Naive B cell (primary cell): ENCODE data around the gene SHF. TPM values are rescaled to one million over a fixed set of nuclear protein-coding genes. Genes with fewer than 3 reads are reported as not detected.

Experiments
- ATAC-seq, 2 donors: fragments of 150-1000 bp; cut with Tn5 transposase; 2 replicates each; pipeline ENCODE4 v1.10.0; 2021; ENCODE audit warnings: low read depth in 2 of 2, mild to moderate bottlenecking in 2 of 2, moderate library complexity in 2 of 2
- DNase-seq: peaks from one replicate; pipeline ENCODE4 v3.0.0; 2022
- H3K27ac Mint-ChIP-seq, 6 donors: one replicate each; pipeline ENCODE4 v1.8.0; 2020 to 2022; ENCODE audit warnings: mild to moderate bottlenecking in 6 of 6, mixed read lengths in 6 of 6, moderate library complexity in 5 of 6, inconsistent platforms in 2 of 6
- H3K27me3 Mint-ChIP-seq, 3 donors: one replicate each; pipeline ENCODE4 v1.8.0; 2021 to 2022; ENCODE audit warnings: mixed read lengths in 3 of 3, mild to moderate bottlenecking in 1 of 3
- H3K36me3 Mint-ChIP-seq, 2 donors: one replicate each; pipeline ENCODE4 v1.8.0; 2020 to 2022; ENCODE audit warnings: mixed read lengths in 2 of 2, inconsistent platforms in 1 of 2, mild to moderate bottlenecking in 1 of 2
- H3K4me1 Mint-ChIP-seq, 3 donors: one replicate each; pipeline ENCODE4 v1.8.0; 2020 to 2022; ENCODE audit warnings: mixed read lengths in 3 of 3, inconsistent platforms in 1 of 3, mild to moderate bottlenecking in 1 of 3, moderate library complexity in 1 of 3
- H3K4me3 Mint-ChIP-seq, 8 donors: one replicate each; pipeline ENCODE4 v1.8.0; 2020 to 2022; ENCODE audit warnings: mild to moderate bottlenecking in 8 of 8, mixed read lengths in 8 of 8, moderate library complexity in 8 of 8, inconsistent platforms in 2 of 8
- H3K9me3 Mint-ChIP-seq, 7 donors: one replicate each; pipeline ENCODE4 v1.8.0; 2020 to 2022; ENCODE audit warnings: mixed read lengths in 7 of 7, mild to moderate bottlenecking in 5 of 7, inconsistent platforms in 2 of 7, moderate library complexity in 1 of 7
- polyA plus RNA-seq, 6 donors: library from polyadenylated mRNA; unstranded; fragments of 300-500 nt; fragmentation: Illumina TruSeq; gene quantifications; one replicate each; pipeline ENCODE4 v1.2.3, GENCODE V29; 2021; ENCODE audit warnings: low read depth in 6 of 6

SHF gene
- polyA plus RNA-seq, 6 donors from 2014 or later, result 0.77 to 3.2 (median 1.8) TPM

DNA sequence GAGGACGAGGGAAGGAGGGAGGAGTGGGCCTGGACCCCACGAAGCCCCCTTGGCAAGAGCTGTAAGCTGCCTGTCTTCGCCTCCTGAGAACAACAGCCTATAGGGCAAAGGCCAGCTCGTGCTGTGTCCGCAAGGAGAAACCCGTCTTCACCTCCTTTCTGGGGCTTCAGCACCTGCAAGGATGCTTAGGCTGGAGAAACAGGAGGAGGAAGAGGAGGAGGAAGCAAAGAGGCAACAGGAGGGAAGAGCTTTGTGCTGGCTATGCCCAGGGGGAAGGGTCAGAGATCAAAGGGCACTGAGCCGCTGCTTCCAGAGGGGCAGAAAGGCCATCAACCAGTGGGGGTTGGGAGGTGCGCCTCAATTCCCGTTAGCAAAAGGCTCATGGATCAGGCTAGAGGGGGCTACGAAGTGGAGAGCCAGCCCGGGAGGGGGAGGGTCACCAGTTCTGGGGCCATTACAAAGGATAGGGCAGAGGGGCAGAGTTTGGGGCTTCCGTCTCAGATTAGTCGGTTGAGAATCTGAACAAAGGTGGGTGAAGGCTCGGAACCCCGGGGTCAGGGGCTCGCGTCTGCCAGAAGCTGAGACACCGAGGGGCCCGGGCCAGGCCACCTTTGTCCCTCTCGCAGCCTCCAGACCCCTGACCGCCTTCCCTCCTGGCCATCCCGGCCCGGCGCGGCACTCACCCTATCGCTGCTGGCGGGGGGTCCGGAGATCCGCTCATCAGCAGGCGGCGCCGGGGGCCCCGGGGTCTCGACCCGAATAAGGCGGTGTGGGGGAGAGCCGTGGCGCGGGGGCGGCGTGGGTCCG is 792 bp downstream of the SHF start:
- no peak for DNase-seq

DNA sequence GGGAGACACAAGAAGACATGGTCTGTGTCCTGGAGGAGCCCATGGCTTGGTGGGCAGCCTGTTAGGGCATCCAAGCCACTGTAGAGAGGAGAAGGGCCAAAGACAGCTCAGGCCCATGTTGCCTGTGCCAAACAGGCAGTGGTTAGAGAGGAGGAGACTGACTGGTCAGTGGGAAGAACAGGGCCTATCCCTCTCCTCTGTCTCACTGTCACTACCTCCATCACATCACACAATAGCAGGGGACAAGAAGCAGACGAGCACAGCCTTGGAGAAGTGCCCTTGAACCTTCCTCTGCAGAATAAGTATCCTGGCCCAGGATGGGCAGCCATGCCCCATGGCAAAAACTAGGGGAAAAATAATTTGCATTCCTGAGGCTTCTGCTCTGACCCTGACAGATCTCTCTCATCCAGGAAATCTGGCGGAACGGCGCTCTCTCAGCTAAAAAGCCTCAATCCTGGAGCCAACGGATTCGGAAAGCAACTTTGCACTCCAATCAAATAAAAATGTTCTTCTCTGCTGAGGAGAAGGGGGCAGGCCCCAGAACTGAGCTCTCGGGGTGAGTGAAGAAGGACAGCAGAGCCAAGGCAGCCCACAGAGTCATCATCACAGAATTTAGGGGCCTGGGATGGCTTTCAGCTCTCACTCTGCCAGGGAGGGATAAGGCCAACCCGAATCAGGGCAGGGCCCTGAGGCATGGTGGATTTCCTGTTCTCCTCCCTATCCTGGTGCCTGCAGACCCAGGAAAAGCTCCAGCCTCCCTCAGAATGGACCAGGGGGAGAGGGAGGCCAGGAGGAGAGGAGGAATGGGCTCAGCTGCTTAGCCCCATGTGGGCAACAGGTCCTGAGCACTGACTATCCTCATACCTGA is 1.6 kb downstream of the SHF start:
- Mint-ChIP-seq H3K9me3 (no peaks in the 10 kb centered on the region), H3K27me3 (peaks cover 0 to 7% (median 0%) of the 10 kb centered on the region in 3 donors), H3K4me3 (peak overlapping the region; percentile 84 to 91 (median 89)), H3K27ac (peak overlapping the region; percentile 6 to 92 (median 50)), H3K36me3 (no peaks in the 10 kb centered on the region), H3K4me1 (peaks cover 20 to 26% (median 23%) of the 10 kb centered on the region in 3 donors)
- ATAC-seq (no peak), DNase-seq (no peak)

More for the DNA sequence above, 792 bp downstream of the SHF start:
- no peaks in the 10 kb centered on the region for H3K36me3 Mint-ChIP-seq
- no peaks in the 10 kb centered on the region for H3K9me3 Mint-ChIP-seq
- H3K27me3 Mint-ChIP-seq, result peaks cover 0 to 7% (median 0%) of the 10 kb centered on the region in 3 donors
- peak; percentile 1 for ATAC-seq
- peak overlapping the region; percentile 65 to 97 (median 90) for H3K27ac Mint-ChIP-seq
- H3K4me3 Mint-ChIP-seq, result peak overlapping the region; percentile 84 to 91 (median 89)
- H3K4me1 Mint-ChIP-seq, result peaks cover 18 to 21% (median 20%) of the 10 kb centered on the region in 3 donors

DNA sequence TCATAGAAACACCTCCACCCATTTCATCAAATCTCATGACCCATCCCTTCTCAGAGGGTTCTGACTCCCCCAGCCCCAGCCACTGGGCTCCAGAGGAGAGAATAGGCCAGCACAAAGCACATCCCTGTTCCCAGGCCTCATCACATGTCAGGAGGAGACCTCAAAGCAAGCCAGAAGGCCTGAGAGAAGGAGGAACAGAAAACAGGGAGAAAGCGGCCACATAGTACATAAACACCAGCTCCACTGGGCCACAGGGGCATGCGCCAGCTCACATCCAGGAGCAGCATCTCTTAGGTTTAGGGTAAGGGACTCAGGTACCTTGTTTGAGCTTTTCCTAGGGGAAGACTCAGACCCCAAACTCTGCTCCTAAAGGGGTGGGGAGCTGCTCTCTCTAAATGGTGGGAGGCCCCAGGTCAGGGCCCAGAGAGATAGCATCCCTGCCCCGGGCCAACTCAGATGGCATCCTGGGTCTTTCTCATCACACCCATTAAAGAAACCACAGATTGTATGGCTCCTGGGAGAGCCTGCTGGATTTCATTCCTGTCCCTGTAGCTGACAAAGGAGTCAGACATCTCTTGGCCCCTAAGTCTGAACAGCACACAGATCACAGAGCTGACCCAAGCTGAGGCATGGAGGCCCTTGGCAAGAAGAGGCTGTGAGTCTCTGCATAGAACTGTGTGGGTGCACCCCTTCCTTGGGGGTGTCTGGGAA is 2.5 kb downstream of the SHF start:
- H3K27ac Mint-ChIP-seq, result peak overlapping the region in 3 of 6 donors; percentile 26 to 92 (median 81)
- DNase-seq (no peak), ATAC-seq (no peak)
- no peaks in the 10 kb centered on the region for H3K9me3 Mint-ChIP-seq
- no peaks in the 10 kb centered on the region for H3K36me3 Mint-ChIP-seq
- H3K27me3 Mint-ChIP-seq, result peaks cover 0 to 5% (median 0%) of the 10 kb centered on the region in 3 donors
- H3K4me3 Mint-ChIP-seq, result peak overlapping the region in 4 of 8 donors; percentile 74 to 89 (median 86)
- peaks cover 20 to 26% (median 23%) of the 10 kb centered on the region in 3 donors for H3K4me1 Mint-ChIP-seq

DNA sequence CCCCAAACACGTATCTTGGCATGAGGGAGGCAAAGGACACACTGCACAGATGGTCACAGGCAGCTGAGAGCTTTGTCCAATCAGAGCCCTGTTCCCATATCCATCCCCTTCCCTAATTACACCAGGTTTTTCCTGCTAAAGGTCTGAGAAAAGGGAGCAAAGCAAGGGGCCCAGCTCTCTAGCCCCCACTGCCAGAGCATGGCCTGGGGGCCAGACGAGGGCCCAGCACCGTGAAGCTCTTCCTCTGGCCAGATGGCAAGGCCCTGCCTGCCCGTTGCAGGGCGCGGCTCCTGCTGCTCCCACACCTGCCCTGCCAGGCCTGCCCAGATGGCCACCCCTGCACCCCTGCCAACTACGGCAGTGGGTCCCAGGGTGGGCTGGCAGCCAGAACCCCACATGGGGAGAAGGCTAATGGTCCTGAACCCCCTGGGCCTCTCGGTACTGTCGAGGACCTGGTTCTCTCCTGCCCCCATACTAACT is 3.2 kb downstream of the SHF start:
- Mint-ChIP-seq H3K4me3 (peak overlapping the region in 1 of 8 donors; percentile 89), H3K36me3 (no peaks in the 10 kb centered on the region), H3K27me3 (peaks cover 0 to 7% (median 0%) of the 10 kb centered on the region in 3 donors), H3K4me1 (peaks cover 20 to 31% (median 20%) of the 10 kb centered on the region in 3 donors), H3K9me3 (no peaks in the 10 kb centered on the region), H3K27ac (no peak overlapping the region)
- ATAC-seq (no peak), DNase-seq (no peak)

DNA sequence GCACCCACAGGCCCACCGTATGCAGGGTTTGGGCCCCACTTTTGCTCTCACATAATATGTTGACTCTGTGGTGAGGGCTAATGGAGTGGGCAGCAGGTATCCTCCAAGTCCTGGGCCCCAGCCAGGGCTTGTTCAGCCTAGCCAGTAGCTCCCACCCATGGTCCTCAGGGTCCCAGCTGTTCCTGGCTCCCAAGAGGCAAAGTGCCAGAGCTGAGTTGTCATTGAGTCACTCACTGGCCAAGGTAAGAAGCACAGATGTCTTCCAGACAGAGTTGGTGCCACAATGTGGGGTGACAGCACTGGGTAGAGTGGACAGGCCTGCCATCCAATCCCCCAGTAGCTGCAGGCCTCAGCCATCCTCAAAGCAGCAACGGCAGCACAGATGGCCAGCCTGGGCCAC is 4.3 kb downstream of the SHF start:
- Mint-ChIP-seq H3K9me3 (no peaks in the 10 kb centered on the region), H3K27ac (peak overlapping the region in 1 of 6 donors; percentile 35), H3K4me1 (peaks cover 14 to 29% (median 18%) of the 10 kb centered on the region in 3 donors), H3K27me3 (peaks cover 0 to 7% (median 0%) of the 10 kb centered on the region in 3 donors), H3K36me3 (no peaks in the 10 kb centered on the region), H3K4me3 (no peak overlapping the region)
- ATAC-seq (no peak), DNase-seq (no peak)

DNA sequence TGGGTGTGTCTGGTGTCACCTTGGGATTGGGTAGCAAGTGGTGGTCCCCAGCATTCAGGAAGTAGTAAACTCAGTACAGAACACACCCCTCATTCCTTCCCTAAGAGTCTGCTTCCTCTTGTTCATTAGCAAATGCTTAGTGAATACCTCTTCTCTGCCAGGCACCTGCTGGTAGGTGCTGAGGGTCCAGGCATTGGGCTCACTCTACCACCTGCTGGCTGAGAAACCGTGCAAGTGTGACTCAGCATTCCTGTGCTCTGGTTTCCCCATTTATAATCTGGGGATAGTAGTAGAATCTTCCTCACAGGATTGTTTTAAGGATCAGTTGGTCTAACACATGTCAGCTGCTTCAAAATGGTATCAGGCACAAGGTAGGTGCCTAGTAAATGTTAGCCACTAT is 4.8 kb downstream of the SHF start:
- ATAC-seq, result no peak
- Mint-ChIP-seq H3K27ac (peak overlapping the region in 2 of 6 donors; percentile 33 to 47), H3K27me3 (peaks cover 0 to 7% (median 0%) of the 10 kb centered on the region in 3 donors), H3K9me3 (no peaks in the 10 kb centered on the region), H3K36me3 (no peaks in the 10 kb centered on the region), H3K4me3 (no peak overlapping the region), H3K4me1 (peaks cover 10 to 25% (median 13%) of the 10 kb centered on the region in 3 donors)
- DNase-seq, result no peak

DNA sequence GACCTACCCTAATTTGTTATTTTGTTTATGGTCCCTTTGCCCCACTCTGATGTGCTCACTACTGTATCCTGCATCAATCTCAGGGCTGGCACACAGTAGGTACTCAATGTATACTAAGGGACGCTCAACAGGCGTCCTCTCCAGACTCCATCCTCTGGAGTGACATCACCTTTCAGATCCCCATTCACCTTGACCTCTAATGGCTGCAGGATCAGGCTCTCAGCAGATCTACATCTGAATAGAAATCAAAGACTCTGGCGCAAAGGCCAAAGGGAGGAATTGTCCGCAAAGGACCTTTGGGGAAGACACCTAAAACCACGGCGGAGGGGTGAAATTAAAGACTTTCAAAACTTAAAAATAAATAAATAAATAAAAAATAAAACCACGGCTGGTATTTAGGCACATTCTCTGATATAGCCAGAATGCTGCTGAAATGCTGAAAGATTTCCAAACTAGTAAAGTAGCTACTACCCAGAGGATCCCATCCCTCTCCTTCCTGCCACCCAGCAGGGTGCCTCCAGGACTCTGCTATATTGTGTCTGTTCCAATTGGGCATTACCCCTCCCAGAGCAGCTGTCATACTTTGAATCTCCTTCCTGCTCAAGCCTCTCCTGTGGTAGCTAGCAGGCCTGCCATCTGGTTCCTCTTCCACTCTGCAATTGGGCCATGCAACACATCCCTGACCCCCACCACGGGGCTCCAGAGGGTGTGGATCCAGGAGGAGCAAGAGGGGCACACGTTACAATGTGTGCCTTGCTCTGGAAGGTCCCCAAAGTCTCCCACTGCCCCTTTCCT is 6.1 kb downstream of the SHF start:
- Mint-ChIP-seq H3K27me3 (peaks cover 0 to 7% (median 0%) of the 10 kb centered on the region in 3 donors), H3K4me1 (peaks cover 6 to 21% (median 8%) of the 10 kb centered on the region in 3 donors), H3K36me3 (no peaks in the 10 kb centered on the region), H3K4me3 (no peak overlapping the region), H3K27ac (peak overlapping the region in 2 of 6 donors; percentile 1 to 10), H3K9me3 (no peaks in the 10 kb centered on the region)
- DNase-seq, result no peak
- peak in 1 of 2 donors; percentile 34 for ATAC-seq

DNA sequence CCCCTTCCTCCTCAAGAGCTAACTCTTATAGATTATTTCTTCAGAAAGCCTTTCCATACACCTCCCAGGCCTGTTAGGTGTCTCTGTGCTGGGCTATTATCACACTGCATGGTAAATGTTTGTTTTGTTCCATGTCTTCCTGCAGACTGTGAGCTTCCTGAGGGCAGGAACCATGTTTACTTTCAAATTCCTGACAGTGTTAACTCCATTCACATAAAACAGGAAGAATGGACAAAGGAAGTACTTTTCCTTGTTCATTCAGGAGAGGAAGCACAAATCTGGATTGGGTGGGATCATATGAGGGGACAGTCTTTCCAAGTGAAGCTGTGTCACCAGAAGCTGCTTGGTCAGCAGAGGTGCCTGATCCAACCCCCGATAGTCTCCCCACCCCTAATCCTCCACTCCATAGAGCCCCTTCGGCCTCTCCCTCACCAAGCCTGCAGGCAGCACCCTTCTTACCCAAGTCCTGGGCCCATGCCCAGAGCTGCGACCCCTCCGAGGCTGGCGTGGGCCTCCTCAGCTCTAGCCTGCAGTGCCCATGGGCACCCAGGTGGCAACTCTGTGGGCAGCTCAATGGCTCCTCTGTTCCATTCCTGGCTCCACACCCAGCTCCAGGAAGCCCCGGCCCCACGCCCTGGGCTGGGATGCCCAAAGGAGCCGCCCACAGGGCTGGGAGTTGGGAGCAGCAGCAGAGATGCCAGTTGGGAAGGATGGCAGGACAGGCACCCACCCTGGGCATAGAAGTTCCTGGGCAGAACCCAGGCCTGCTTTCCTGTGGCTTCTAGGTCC is 6.9 kb downstream of the SHF start:
- peaks cover 4 to 15% (median 5%) of the 10 kb centered on the region in 3 donors for H3K4me1 Mint-ChIP-seq
- no peak for DNase-seq

DNA sequence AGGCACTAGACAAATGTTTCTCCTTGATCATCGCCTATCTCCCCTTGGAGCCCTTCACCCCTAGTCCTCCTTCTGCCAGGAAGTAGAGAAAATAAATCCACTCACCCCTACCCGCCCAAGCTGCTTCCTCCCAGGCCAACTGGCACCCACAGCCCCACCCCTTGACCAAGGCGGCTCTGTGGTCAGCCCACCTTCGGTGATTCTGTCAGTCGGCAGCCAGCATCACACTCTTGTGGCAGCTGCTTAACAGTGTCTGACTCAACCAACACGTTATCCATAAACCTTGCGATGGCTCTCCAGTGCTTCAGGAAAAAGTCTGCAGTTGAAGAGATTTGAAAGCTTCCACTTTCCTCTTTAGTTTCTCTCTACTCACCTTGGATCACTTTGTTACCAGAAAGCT is 7.6 kb downstream of the SHF start:
- Mint-ChIP-seq H3K27ac (peak overlapping the region in 1 of 6 donors; percentile 83), H3K4me1 (peaks cover 4 to 13% (median 5%) of the 10 kb centered on the region in 3 donors), H3K4me3 (no peak overlapping the region), H3K27me3 (peaks cover 0 to 7% (median 0%) of the 10 kb centered on the region in 3 donors), H3K36me3 (no peaks in the 10 kb centered on the region), H3K9me3 (no peaks in the 10 kb centered on the region)
- ATAC-seq (no peak), DNase-seq (no peak)

More for the DNA sequence above, 6.9 kb downstream of the SHF start:
- no peak overlapping the region for H3K27ac Mint-ChIP-seq
- H3K4me3 Mint-ChIP-seq, result no peak overlapping the region
- peaks cover 0 to 7% (median 0%) of the 10 kb centered on the region in 3 donors for H3K27me3 Mint-ChIP-seq
- no peaks in the 10 kb centered on the region for H3K36me3 Mint-ChIP-seq
- no peaks in the 10 kb centered on the region for H3K9me3 Mint-ChIP-seq
- no peak for ATAC-seq

DNA sequence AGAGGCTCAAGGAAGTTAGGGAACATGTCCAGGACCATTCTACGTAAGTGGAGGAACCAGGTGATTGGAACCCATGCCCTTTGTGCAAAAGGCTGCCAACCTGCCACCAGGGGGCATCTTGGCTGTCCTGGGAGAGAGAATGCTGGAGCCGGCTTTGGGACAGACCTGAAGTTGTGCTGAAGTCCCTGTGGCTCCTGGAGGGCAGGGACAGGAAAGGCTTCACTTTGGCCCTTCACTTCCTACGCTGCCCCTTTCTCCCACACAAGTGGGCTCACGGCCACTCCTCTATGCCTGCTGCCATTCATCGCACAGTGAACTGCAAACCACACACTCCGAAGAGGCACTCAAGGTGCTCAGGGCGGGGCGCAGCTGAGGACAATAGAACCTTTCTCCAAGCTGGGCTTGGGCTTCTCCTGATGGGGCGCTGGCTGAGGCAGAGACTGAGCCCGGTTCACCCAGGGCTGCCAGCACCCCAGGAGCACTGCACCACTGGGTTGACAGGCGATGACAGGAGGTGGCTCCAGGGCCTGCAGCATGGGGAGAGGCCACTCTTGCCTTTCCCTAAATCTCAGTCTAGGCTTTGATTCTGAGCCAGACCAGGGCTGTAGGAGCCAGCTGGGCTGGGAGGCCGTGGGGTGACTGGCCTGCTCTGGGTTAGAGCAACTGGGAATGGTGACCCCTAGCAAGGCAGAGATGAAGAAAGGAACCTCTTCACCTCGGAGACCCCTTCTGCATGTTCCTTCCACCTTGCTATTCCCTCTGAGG is 8.4 kb downstream of the SHF start:
- peak in 1 of 2 donors; percentile 48 for ATAC-seq

DNA sequence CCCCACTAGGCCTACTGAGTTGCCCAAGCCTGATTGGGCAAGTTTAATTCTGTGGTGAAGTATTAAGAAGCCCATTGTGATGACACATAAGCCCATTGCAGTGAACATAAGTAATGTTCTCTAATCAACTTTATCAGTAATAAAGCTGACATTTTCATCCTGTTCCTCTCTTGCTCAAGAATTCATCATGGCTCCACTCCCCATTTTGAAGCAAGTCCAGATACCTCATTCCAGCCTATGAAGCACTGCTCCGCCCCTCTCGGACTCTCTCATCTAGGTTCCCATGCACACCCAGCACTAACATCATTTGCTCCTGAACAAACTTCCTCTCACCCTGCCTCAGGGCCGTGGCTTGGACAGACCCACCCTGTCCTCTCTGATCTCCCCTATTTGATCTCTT is 10.5 kb downstream of the SHF start:
- Mint-ChIP-seq H3K4me1 (peaks cover 2 to 13% (median 5%) of the 10 kb centered on the region in 3 donors), H3K9me3 (no peaks in the 10 kb centered on the region), H3K4me3 (no peak overlapping the region)

More for the DNA sequence above, 8.4 kb downstream of the SHF start:
- H3K4me1 Mint-ChIP-seq, result peaks cover 2 to 13% (median 5%) of the 10 kb centered on the region in 3 donors
- DNase-seq, result peak; percentile 30
- no peak overlapping the region for H3K4me3 Mint-ChIP-seq
- H3K9me3 Mint-ChIP-seq, result no peaks in the 10 kb centered on the region
- H3K36me3 Mint-ChIP-seq, result no peaks in the 10 kb centered on the region
- no peak overlapping the region for H3K27ac Mint-ChIP-seq
- H3K27me3 Mint-ChIP-seq, result peaks cover 0 to 7% (median 0%) of the 10 kb centered on the region in 3 donors

More for the DNA sequence above, 10.5 kb downstream of the SHF start:
- H3K27me3 Mint-ChIP-seq, result peaks cover 0 to 7% (median 0%) of the 10 kb centered on the region in 3 donors
- H3K36me3 Mint-ChIP-seq, result no peaks in the 10 kb centered on the region
- peak overlapping the region in 1 of 6 donors; percentile 1 for H3K27ac Mint-ChIP-seq
- ATAC-seq, result no peak
- no peak for DNase-seq
